Thyroid gland (tissue), 4 donors: ENCODE data around the gene RFTN1.

Experiments used
- CTCF ChIP-seq, 6 experiments: fragments of 200-600 bp in 3 of 6; fragments of 450-650 bp in 3 of 6; sonication (generic) in 3 of 6; IDR thresholded peaks; one replicate each; pipeline ENCODE4 v1.5.1; 2016 to 2019; ENCODE audit warnings: antibody characterized with exemption in 6 of 6, mild to moderate bottlenecking in 2 of 6, inconsistent platforms in 1 of 6, moderate library complexity in 1 of 6
- POLR2A ChIP-seq, 2 donors: fragments of 450-650 bp; IDR thresholded peaks; one replicate each; pipeline ENCODE4 v1.6.1; 2017; ENCODE audit warnings: antibody characterized with exemption in 2 of 2, mild to moderate bottlenecking in 2 of 2, moderate library complexity in 1 of 2

GRCh38 chr3:16437640-16438039 is 75.9 kb downstream of the RFTN1 start:
- TF ChIP-seq CTCF (IDR thresholded peaks at IDR 0.05) (no peak), POLR2A (IDR thresholded peaks at IDR 0.05) (no peak)
